ENCODE measurements around the gene CAMK4.

Gene CAMK4

DNA sequence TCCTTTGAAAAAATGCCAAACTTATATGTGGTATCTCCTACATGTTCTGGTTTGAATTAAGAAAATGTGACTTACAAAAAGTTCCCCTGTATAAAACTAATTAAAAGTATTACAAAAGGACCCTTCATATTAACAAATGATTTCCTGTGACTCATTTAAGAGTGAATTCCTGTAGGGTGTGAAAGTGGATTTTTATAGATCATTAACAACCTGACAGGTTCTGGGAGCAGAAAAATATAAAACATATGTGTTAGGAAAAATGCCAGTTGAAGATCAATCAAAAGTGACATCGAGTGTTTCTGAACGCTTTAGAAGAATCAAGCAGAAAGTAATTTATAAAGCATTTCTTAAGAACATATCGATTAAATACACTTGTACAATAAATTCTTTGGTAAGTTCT is 35.5 kb downstream of the CAMK4 start (continued):
- TF ChIP-seq, protein P1, sequence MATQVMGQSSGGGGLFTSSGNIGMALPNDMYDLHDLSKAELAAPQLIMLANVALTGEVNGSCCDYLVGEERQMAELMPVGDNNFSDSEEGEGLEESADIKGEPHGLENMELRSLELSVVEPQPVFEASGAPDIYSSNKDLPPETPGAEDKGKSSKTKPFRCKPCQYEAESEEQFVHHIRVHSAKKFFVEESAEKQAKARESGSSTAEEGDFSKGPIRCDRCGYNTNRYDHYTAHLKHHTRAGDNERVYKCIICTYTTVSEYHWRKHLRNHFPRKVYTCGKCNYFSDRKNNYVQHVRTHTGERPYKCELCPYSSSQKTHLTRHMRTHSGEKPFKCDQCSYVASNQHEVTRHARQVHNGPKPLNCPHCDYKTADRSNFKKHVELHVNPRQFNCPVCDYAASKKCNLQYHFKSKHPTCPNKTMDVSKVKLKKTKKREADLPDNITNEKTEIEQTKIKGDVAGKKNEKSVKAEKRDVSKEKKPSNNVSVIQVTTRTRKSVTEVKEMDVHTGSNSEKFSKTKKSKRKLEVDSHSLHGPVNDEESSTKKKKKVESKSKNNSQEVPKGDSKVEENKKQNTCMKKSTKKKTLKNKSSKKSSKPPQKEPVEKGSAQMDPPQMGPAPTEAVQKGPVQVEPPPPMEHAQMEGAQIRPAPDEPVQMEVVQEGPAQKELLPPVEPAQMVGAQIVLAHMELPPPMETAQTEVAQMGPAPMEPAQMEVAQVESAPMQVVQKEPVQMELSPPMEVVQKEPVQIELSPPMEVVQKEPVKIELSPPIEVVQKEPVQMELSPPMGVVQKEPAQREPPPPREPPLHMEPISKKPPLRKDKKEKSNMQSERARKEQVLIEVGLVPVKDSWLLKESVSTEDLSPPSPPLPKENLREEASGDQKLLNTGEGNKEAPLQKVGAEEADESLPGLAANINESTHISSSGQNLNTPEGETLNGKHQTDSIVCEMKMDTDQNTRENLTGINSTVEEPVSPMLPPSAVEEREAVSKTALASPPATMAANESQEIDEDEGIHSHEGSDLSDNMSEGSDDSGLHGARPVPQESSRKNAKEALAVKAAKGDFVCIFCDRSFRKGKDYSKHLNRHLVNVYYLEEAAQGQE (tag by site-specific recombination; IDR thresholded peaks at IDR 0.05), result no peak
- TF ChIP-seq, protein P2, sequence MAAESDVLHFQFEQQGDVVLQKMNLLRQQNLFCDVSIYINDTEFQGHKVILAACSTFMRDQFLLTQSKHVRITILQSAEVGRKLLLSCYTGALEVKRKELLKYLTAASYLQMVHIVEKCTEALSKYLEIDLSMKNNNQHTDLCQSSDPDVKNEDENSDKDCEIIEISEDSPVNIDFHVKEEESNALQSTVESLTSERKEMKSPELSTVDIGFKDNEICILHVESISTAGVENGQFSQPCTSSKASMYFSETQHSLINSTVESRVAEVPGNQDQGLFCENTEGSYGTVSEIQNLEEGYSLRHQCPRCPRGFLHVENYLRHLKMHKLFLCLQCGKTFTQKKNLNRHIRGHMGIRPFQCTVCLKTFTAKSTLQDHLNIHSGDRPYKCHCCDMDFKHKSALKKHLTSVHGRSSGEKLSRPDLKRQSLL (tag by site-specific recombination; IDR thresholded peaks at IDR 0.05), result no peak
- TF ChIP-seq ZNF354C (tag by site-specific recombination; IDR thresholded peaks at IDR 0.05; ENCODE audit: borderline replicate concordance, low read depth) (no peak), ZNF561 (tag by site-specific recombination; IDR thresholded peaks at IDR 0.05; ENCODE audit: borderline replicate concordance) (no peak), ZNF580 (tag by site-specific recombination; IDR thresholded peaks at IDR 0.05) (no peak), ZEB2 (tag by site-specific recombination; IDR thresholded peaks at IDR 0.05) (no peak)

GRCh38 chr5:111261610-111262009 is 37.4 kb downstream of the CAMK4 start:
- ChIA-PET CTCF (interaction anchor here (0.5 kb wide), 1 partner anchor 900 kb away, joined by 3 read pairs; no protein-coding TSS in a partner anchor), POLR2A (no interaction called here)
- Histone ChIP-seq H3K36me3 (ENCODE audit: control insufficient read depth in 2 of 2, insufficient read depth in 1 of 2, low read length in 2 of 2) (no peaks in the 10 kb centered on the region), H3K4me1 (ENCODE audit: control insufficient read depth, insufficient read depth, low read length) (no peaks in the 10 kb centered on the region; the same call in 1 of the 2 replicates), H3K4me3 (ENCODE audit: low read depth, low read length) (no peak overlapping the region), H3K27ac (ENCODE audit: extremely low read depth, low read depth, low read length) (no peak overlapping the region), H3K9me3 (ENCODE audit: control insufficient read depth, insufficient read depth, low read depth, low read length) (no peaks in the 10 kb centered on the region)
- TF ChIP-seq SCRT1 (tag by site-specific recombination; IDR thresholded peaks at IDR 0.05; ENCODE audit: borderline replicate concordance) (no peak), ZNF792 (tag by site-specific recombination; IDR thresholded peaks at IDR 0.05) (no peak), MYNN (tag by site-specific recombination; IDR thresholded peaks at IDR 0.05; ENCODE audit: borderline replicate concordance) (no peak), ZNF169 (tag by site-specific recombination; IDR thresholded peaks at IDR 0.05) (no peak), ZNF558 (tag by site-specific recombination; IDR thresholded peaks at IDR 0.05) (no peak), ZNF335 (tag by site-specific recombination; conservative IDR thresholded peaks at IDR 0.05) (no peak), ZNF585B (tag by site-specific recombination; IDR thresholded peaks at IDR 0.05) (no peak), ZSCAN30 (tag by site-specific recombination; IDR thresholded peaks at IDR 0.05) (no peak), ZNF433 (tag by site-specific recombination; IDR thresholded peaks at IDR 0.05; ENCODE audit: low read depth) (no peak), ZNF623 (tag by site-specific recombination; IDR thresholded peaks at IDR 0.05) (no peak), ZNF513 (tag by site-specific recombination; IDR thresholded peaks at IDR 0.05) (no peak), ZNF596 (tag by site-specific recombination; IDR thresholded peaks at IDR 0.05) (no peak), ZNF2 (tag by site-specific recombination; IDR thresholded peaks at IDR 0.05) (no peak), ZNF112 (tag by site-specific recombination; IDR thresholded peaks at IDR 0.05) (no peak), SP7 (tag by site-specific recombination; IDR thresholded peaks at IDR 0.05) (no peak), HOXD13 (CRISPR knock-in tag; IDR thresholded peaks at IDR 0.05; ENCODE audit: borderline replicate concordance) (no peak), ZNF768 (tag by site-specific recombination; IDR thresholded peaks at IDR 0.05) (no peak)
- TF ChIP-seq, protein P3, sequence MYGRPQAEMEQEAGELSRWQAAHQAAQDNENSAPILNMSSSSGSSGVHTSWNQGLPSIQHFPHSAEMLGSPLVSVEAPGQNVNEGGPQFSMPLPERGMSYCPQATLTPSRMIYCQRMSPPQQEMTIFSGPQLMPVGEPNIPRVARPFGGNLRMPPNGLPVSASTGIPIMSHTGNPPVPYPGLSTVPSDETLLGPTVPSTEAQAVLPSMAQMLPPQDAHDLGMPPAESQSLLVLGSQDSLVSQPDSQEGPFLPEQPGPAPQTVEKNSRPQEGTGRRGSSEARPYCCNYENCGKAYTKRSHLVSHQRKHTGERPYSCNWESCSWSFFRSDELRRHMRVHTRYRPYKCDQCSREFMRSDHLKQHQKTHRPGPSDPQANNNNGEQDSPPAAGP (tag by site-specific recombination; IDR thresholded peaks at IDR 0.05), result no peak

Measured in HEK293 (cell line).